ENCODE data around the gene EPB41. TPM values are rescaled to one million over a fixed set of nuclear protein-coding genes. Genes with fewer than 3 reads are reported as not detected.
A peak's percentile ranks its signal among the peaks of the same experiment; 100 is the strongest.

EPB41 gene
- total and polyA plus RNA-seq, 2 of the 4 experiments (the other 2 are of a cell fraction) = 4.6 to 10.0 TPM

DNA sequence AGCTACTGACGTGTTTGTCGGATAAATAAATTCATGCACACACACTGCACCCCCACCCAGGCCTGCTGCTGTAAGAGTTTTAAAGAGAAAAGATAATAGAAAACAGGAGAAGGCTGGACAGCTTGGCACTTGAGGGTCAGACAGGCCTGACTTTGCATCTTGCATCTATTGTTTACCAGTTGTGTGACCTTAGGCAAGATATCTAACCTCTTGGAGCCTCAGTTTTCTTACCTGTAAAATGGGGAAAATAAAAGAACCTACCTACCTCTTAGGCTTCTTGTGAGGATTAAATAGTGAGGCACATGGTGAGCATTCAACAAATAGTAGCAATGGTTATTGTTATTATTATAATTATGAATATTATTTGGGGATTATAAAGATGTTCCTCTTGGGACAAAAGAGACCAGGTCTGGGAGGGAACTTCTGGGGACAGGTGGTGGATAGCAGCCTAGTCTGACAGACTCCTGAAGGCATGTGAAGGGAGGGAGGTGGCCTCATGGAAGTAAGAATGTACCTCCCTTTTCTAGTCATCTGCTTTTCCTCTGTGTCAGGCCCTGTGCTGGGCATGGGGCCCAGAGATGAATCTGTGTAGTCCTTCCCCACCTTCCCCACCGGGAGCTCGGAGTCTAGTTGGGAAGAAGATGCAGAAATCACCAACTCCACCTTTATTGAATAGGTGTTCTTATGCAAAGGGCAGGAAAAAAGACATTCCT is 18.3 kb upstream of the EPB41 start:
- in situ Hi-C loops (cut with MboI; ENCODE audit: low sequenced_read_pairs) (loop anchor here (10.0 kb wide), 1 partner anchor 1809 kb away; no protein-coding TSS in a partner anchor), intact Hi-C loops (cut with micrococcal nuclease) (no loop called here), dilution Hi-C loops (cut with HindIII; ENCODE audit: low sequenced_read_pairs, unreplicated experiment) (no loop called here)
- H4K5ac ChIP-seq (ENCODE audit: low read depth, low read length) = no peak overlapping the region
- no peak overlapping the region for H3K9ac ChIP-seq (ENCODE audit: low read depth, low read length)
- H3K18ac ChIP-seq (ENCODE audit: low read depth, low read length) = no peak overlapping the region
- H4K8ac ChIP-seq (ENCODE audit: low read depth in 2 of 2, low read length in 2 of 2) = no peak overlapping the region
- H3K36me3 ChIP-seq (ENCODE audit: control insufficient read depth, insufficient read depth, low read length) = no peaks in the 10 kb centered on the region
- no TSS peak for BruUV-seq (replicated peaks)
- H2AFZ ChIP-seq (replicated peaks; ENCODE audit: low read length, poor library complexity) = no peak overlapping the region
- ATAC-seq (ENCODE audit: low read depth) = no peak
- no peak overlapping the region for H2BK20ac ChIP-seq (ENCODE audit: low read depth, low read length)
- no peaks in the 10 kb centered on the region; the same call in 1 of the 2 replicates for H3K27me3 ChIP-seq (ENCODE audit: control insufficient read depth, insufficient read depth, low read length)
- ChIA-PET CTCF (interaction anchor here (0.7 kb wide), 1 partner anchor 37 kb away, joined by 3 read pairs; no protein-coding TSS in a partner anchor), POLR2A (ENCODE audit: unreplicated experiment) (no interaction called here)
- no peak overlapping the region for H3K56ac ChIP-seq (ENCODE audit: extremely low read depth, insufficient read depth, low read length)
- H2AK9ac ChIP-seq (replicated peaks; ENCODE audit: low read depth, low read length, poor library complexity) = no peak overlapping the region
- H2BK5ac ChIP-seq (ENCODE audit: low read depth, low read length, poor library complexity, severe bottlenecking) = no peak overlapping the region
- no peak overlapping the region for H3K27ac ChIP-seq (ENCODE audit: insufficient read depth, low read length)
- no peak overlapping the region for H3K4me2 ChIP-seq (ENCODE audit: low read depth, low read length)
- H3K79me1 ChIP-seq (ENCODE audit: low read depth in 1 of 2, low read length in 2 of 2) = no peaks in the 10 kb centered on the region
- DNase-seq = peak; percentile 36
- H3K9me3 ChIP-seq (ENCODE audit: control insufficient read depth, insufficient read depth, low read length) = no peaks in the 10 kb centered on the region
- H3K23ac ChIP-seq (ENCODE audit: low read depth, low read length) = no peak overlapping the region
- H2BK120ac ChIP-seq (ENCODE audit: low read depth, low read length) = no peak overlapping the region
- no peaks in the 10 kb centered on the region; the same call in 1 of the 2 replicates for H3K4me1 ChIP-seq (ENCODE audit: control insufficient read depth, insufficient read depth, low read length)
- H3K4me3 ChIP-seq (ENCODE audit: insufficient read depth, low read depth, low read length) = no peak overlapping the region
- no CpG with 5 or more reads among the region's 4 CpGs for WGBS, 2 experiments (ENCODE audit: extremely low coverage in 2 of 2, insufficient read length in 1 of 2)
- TF ChIP-seq NFE2L2 (IDR thresholded peaks at IDR 0.05; ENCODE audit: low read depth, low read length) (no peak), RCOR1 (IDR thresholded peaks at IDR 0.05; ENCODE audit: insufficient replicate concordance, low read length) (no peak), CEBPB (IDR thresholded peaks at IDR 0.05; ENCODE audit: low read depth, low read length) (no peak), CHD1 (IDR thresholded peaks at IDR 0.05; ENCODE audit: low read depth, low read length) (no peak), RFX5 (IDR thresholded peaks at IDR 0.05; ENCODE audit: low read depth, low read length) (no peak)
- TF ChIP-seq, protein P1, sequence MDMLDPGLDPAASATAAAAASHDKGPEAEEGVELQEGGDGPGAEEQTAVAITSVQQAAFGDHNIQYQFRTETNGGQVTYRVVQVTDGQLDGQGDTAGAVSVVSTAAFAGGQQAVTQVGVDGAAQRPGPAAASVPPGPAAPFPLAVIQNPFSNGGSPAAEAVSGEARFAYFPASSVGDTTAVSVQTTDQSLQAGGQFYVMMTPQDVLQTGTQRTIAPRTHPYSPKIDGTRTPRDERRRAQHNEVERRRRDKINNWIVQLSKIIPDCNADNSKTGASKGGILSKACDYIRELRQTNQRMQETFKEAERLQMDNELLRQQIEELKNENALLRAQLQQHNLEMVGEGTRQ (IDR thresholded peaks at IDR 0.05; ENCODE audit: low read depth, low read length) = no peak
- H4K91ac ChIP-seq (ENCODE audit: insufficient read depth, low read depth, low read length) = no peak overlapping the region
- no peak overlapping the region for H2AK5ac ChIP-seq (ENCODE audit: low read depth, low read length)
- no peaks in the 10 kb centered on the region for H4K20me1 ChIP-seq (ENCODE audit: insufficient read depth, low read length)
- no peak overlapping the region for H3K14ac ChIP-seq (replicated peaks; ENCODE audit: low read depth, low read length)
- peaks cover 3% of the 10 kb centered on the region; the same call in 1 of the 2 replicates for H3K9me1 ChIP-seq (ENCODE audit: insufficient read depth, low read length)
- no peak overlapping the region for H3K4ac ChIP-seq (ENCODE audit: low read depth, low read length)
- H2BK15ac ChIP-seq (ENCODE audit: low read depth, low read length) = no peak overlapping the region

All from IMR-90 (cell line).